Glutamatergic neuron (in vitro differentiated cells): ENCODE results near the gene KCNH4. TPM values are rescaled to one million over a fixed set of nuclear protein-coding genes. Genes with fewer than 3 reads are reported as not detected.

Experiments used
- DNase-seq: peaks from one replicate; pipeline ENCODE4 v3.0.0; 2022
- H3K27ac Mint-ChIP-seq: one replicate; pipeline ENCODE4 v1.8.0; 2020; ENCODE audit warnings: mild to moderate bottlenecking, mixed read lengths, inconsistent platforms; ENCODE audit not compliant: unreplicated experiment
- H3K27me3 Mint-ChIP-seq: one replicate; pipeline ENCODE4 v1.8.0; 2020; ENCODE audit warnings: mild to moderate bottlenecking, moderate library complexity, mixed read lengths, inconsistent platforms; ENCODE audit not compliant: unreplicated experiment
- H3K36me3 Mint-ChIP-seq: one replicate; pipeline ENCODE4 v1.8.0; 2020; ENCODE audit warnings: mild to moderate bottlenecking, mixed read lengths, inconsistent platforms; ENCODE audit not compliant: unreplicated experiment
- H3K4me1 Mint-ChIP-seq: one replicate; pipeline ENCODE4 v1.8.0; 2020; ENCODE audit warnings: mild to moderate bottlenecking, low read depth, mixed read lengths, inconsistent platforms; ENCODE audit not compliant: unreplicated experiment
- H3K4me3 Mint-ChIP-seq: one replicate; pipeline ENCODE4 v1.8.0; 2020; ENCODE audit warnings: mild to moderate bottlenecking, mixed read lengths, inconsistent platforms; ENCODE audit not compliant: unreplicated experiment
- H3K9me3 Mint-ChIP-seq: one replicate; pipeline ENCODE4 v1.8.0; 2020; ENCODE audit warnings: mild to moderate bottlenecking, moderate library complexity, mixed read lengths, inconsistent platforms; ENCODE audit not compliant: unreplicated experiment
- CTCF ChIP-seq: fragments of 200-600 bp; sonication (generic); IDR thresholded peaks from one replicate; pipeline ENCODE4 v1.5.0; 2021; ENCODE audit not compliant: partially characterized antibody, unreplicated experiment
- total RNA-seq: library from RNA; stranded (reverse); fragmentation: NEBNext Ultra II Directional; extraction: Animal tissue kit (Norgen Biotek cat#: 25700); gene quantifications from one replicate; pipeline ENCODE4 v1.2.1, GENCODE V29; 2021; ENCODE audit not compliant: unreplicated experiment

Gene KCNH4
- total RNA-seq, 1 donor from 2014 or later = 0.71 TPM

DNA sequence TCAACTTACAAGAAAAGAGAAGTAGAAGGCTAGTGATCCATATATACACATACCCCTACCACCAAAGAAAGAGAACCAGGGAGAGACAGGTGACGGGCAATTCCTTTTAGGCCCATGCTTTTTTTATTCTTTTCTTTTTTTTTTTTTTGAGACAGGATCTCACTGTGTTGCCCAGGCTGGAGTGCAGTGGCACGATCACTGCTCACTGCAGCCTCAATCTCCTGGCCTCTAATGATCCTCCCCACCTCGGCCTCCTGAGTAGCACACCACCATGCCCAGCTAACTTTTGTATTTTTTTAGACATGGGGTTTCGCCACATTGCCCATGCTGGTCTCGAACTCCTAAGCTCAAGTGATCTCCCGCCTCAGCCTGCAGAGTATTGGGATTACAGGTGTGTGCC, 53.5 kb downstream of the KCNH4 start:
- H3K36me3 Mint-ChIP-seq = peaks cover 4% of the 10 kb centered on the region
- no peak for DNase-seq
- no peak overlapping the region for H3K27ac Mint-ChIP-seq
- H3K4me3 Mint-ChIP-seq = no peak overlapping the region
- no peak for TF ChIP-seq CTCF
- peaks cover 6% of the 10 kb centered on the region for H3K27me3 Mint-ChIP-seq
- H3K4me1 Mint-ChIP-seq = peaks cover 15% of the 10 kb centered on the region
- no peaks in the 10 kb centered on the region for H3K9me3 Mint-ChIP-seq

DNA sequence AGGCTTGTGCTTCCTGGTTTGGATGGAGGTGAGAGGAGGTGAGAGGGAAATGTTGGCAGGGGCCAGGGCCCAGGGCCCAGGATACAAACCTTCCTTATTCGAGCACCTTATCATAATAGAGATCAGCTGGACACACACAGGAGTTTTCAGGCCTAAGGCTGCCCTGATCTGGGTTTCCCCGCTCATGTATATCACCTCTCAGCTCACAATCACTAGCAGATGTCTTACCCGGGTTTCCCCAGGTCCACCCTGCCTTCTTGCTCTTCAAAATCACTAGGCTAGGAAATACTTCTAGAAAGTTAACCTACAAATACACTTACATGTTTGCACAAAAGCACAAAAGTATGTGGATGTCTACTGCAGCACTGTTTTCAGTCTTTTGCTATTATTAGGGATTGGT, 54.1 kb downstream of the KCNH4 start:
- Mint-ChIP-seq H3K27ac (no peak overlapping the region), H3K36me3 (peaks cover 4% of the 10 kb centered on the region), H3K27me3 (peaks cover 8% of the 10 kb centered on the region), H3K4me3 (no peak overlapping the region), H3K4me1 (peaks cover 19% of the 10 kb centered on the region), H3K9me3 (peaks cover 2% of the 10 kb centered on the region)
- TF ChIP-seq CTCF = no peak
- DNase-seq = no peak

DNA sequence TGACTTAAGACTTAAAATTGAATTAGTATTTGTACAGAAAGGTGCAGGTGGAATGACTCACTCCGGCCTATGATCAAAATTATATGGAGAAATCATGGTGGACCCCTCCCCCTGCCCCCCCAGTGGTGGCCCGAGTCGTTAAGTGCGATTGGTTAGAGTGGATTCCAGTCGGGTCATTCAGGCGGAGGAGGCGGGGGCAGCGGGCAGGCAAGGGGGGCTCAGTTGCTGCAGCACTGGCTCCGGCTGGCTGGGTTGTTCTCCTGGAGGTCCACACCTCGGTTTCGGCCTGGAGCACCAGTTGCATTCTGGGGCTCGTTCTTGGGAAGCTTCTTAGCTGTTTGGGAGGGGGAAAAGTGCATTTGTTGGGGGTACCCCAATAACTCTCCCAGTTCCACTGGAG, 55.4 kb downstream of the KCNH4 start:
- Mint-ChIP-seq H3K4me3 (no peak overlapping the region), H3K9me3 (peaks cover 7% of the 10 kb centered on the region), H3K36me3 (no peaks in the 10 kb centered on the region), H3K27me3 (peaks cover 8% of the 10 kb centered on the region), H3K27ac (no peak overlapping the region), H3K4me1 (peaks cover 17% of the 10 kb centered on the region)
- DNase-seq = no peak
- TF ChIP-seq CTCF = no peak

GRCh38 chr17:42124256-42124655, 56.7 kb downstream of the KCNH4 start:
- Mint-ChIP-seq H3K36me3 (no peaks in the 10 kb centered on the region), H3K27ac (no peak overlapping the region), H3K4me1 (peaks cover 21% of the 10 kb centered on the region), H3K9me3 (peaks cover 7% of the 10 kb centered on the region), H3K27me3 (peaks cover 8% of the 10 kb centered on the region), H3K4me3 (no peak overlapping the region)
- DNase-seq = no peak
- no peak for TF ChIP-seq CTCF

GRCh38 chr17:42122371-42123303, 58.3 kb downstream of the KCNH4 start, which contains the start of gene HSPB9:
Gene HSPB9 (plus strand): TSS chr17:42122804. CDS start chr17:42122851, 47 bp downstream.
- Mint-ChIP-seq H3K27me3 (peaks cover 8% of the 10 kb centered on the region), H3K27ac (peak within 1 kb of the TSS; percentile 98), H3K4me3 (peak within 1 kb of the TSS; percentile 74), H3K9me3 (peaks cover 7% of the 10 kb centered on the region), H3K4me1 (peaks cover 24% of the 10 kb centered on the region), H3K36me3 (no peaks in the 10 kb centered on the region)
- TF ChIP-seq CTCF = no peak
- DNase-seq = peak; percentile 94
